Trophoblast cell (in vitro differentiated cells and primary cell): ENCODE measurements around the gene NAV3.

Experiments used
- DNase-seq, 2 donors: peaks; one replicate each; pipeline ENCODE4 v3.0.0-alpha.2; 2016
- H2AFZ ChIP-seq: 2 replicates; pipeline ENCODE4 v1.6.1; 2013; ENCODE audit warnings: low read length, moderate library complexity, mild to moderate bottlenecking; ENCODE audit not compliant: insufficient read depth, poor library complexity
- H2AK5ac ChIP-seq: 2 replicates; pipeline ENCODE4 v1.6.1; 2013; ENCODE audit warnings: mild to moderate bottlenecking, low read length
- H2BK120ac ChIP-seq: 2 replicates; pipeline ENCODE4 v1.6.1; 2013; ENCODE audit warnings: low read length, mild to moderate bottlenecking, moderate library complexity; ENCODE audit not compliant: insufficient read depth, poor library complexity
- H2BK12ac ChIP-seq: 2 replicates; pipeline ENCODE4 v1.6.1; 2013; ENCODE audit warnings: mild to moderate bottlenecking, low read length, moderate library complexity
- H2BK5ac ChIP-seq: 2 replicates; pipeline ENCODE4 v1.6.1; 2013; ENCODE audit warnings: low read length, low read depth, moderate library complexity, mild to moderate bottlenecking; ENCODE audit not compliant: poor library complexity
- H3K14ac ChIP-seq: 2 replicates; pipeline ENCODE4 v1.6.1; 2013; ENCODE audit warnings: mild to moderate bottlenecking, low read length
- H3K18ac ChIP-seq: 2 replicates; pipeline ENCODE4 v1.6.1; 2013; ENCODE audit warnings: mild to moderate bottlenecking, low read length
- H3K23ac ChIP-seq: 2 replicates; pipeline ENCODE4 v1.6.1; 2013; ENCODE audit warnings: low read length
- H3K27ac ChIP-seq: 2 replicates; pipeline ENCODE4 v1.5.1; 2013; ENCODE audit warnings: low read depth, mild to moderate bottlenecking, inconsistent platforms, low read length, moderate library complexity
- H3K27me3 ChIP-seq: 2 replicates; pipeline ENCODE4 v1.6.1; 2013; ENCODE audit warnings: inconsistent platforms, mild to moderate bottlenecking, low read length, moderate library complexity; ENCODE audit not compliant: insufficient read depth
- H3K36me3 ChIP-seq, 2 experiments: 1 replicate in 1 of 2; 2 replicates in 1 of 2; pipeline ENCODE4 v1.6.1; 2013; ENCODE audit warnings: low read length in 2 of 2, mild to moderate bottlenecking in 2 of 2, moderate library complexity in 1 of 2; ENCODE audit not compliant: insufficient read depth in 2 of 2, control insufficient read depth in 1 of 2
- H3K4ac ChIP-seq: 2 replicates; pipeline ENCODE4 v1.6.1; 2013; ENCODE audit warnings: low read depth, mild to moderate bottlenecking, low read length, moderate library complexity
- H3K4me1 ChIP-seq, 2 experiments: 1 replicate in 1 of 2; 2 replicates in 1 of 2; pipeline ENCODE4 v1.6.1; 2013; ENCODE audit warnings: low read length in 2 of 2, mild to moderate bottlenecking in 2 of 2, moderate library complexity in 1 of 2; ENCODE audit not compliant: insufficient read depth in 2 of 2, control insufficient read depth in 1 of 2
- H3K4me2 ChIP-seq: 2 replicates; pipeline ENCODE4 v1.6.1; 2013; ENCODE audit warnings: inconsistent platforms, mild to moderate bottlenecking, low read length, moderate library complexity
- H3K4me3 ChIP-seq: 2 replicates; pipeline ENCODE4 v1.5.1; 2013; ENCODE audit warnings: mild to moderate bottlenecking, low read depth, low read length, inconsistent platforms
- H3K79me1 ChIP-seq: one replicate; pipeline ENCODE4 v1.6.1; 2013; ENCODE audit warnings: low read length
- H3K79me2 ChIP-seq: 2 replicates; pipeline ENCODE4 v1.6.1; 2013; ENCODE audit warnings: low read length, mild to moderate bottlenecking; ENCODE audit not compliant: control insufficient read depth, insufficient read depth, poor library complexity
- H3K9ac ChIP-seq: 2 replicates; pipeline ENCODE4 v1.6.1; 2013; ENCODE audit warnings: mild to moderate bottlenecking, low read length
- H3K9me3 ChIP-seq: 2 replicates; pipeline ENCODE4 v1.6.1; 2013; ENCODE audit warnings: low read depth, mild to moderate bottlenecking, control low read depth, inconsistent platforms, low read length; ENCODE audit not compliant: insufficient read depth
- H4K12ac ChIP-seq: 2 replicates; pipeline ENCODE4 v1.6.1; 2013; ENCODE audit warnings: low read depth, mild to moderate bottlenecking, low read length, moderate library complexity
- H4K8ac ChIP-seq: 2 replicates; pipeline ENCODE4 v1.6.1; 2013; ENCODE audit warnings: low read depth, mild to moderate bottlenecking, low read length, moderate library complexity
- H4K91ac ChIP-seq: one replicate; pipeline ENCODE4 v1.6.1; 2013; ENCODE audit warnings: low read depth, mild to moderate bottlenecking, low read length, moderate library complexity
- WGBS: extraction: QIAGEN DNeasy Blood & Tissue Kit; methylation state at CpG from one replicate; pipeline ENCODE4 v1.1.7; 2013; ENCODE audit warnings: missing lambda C conversion rate; ENCODE audit not compliant: insufficient read length, insufficient coverage; ENCODE audit errors: extremely low coverage; 5-methylcytosine and 5-hydroxymethylcytosine counted together

Gene NAV3

DNA sequence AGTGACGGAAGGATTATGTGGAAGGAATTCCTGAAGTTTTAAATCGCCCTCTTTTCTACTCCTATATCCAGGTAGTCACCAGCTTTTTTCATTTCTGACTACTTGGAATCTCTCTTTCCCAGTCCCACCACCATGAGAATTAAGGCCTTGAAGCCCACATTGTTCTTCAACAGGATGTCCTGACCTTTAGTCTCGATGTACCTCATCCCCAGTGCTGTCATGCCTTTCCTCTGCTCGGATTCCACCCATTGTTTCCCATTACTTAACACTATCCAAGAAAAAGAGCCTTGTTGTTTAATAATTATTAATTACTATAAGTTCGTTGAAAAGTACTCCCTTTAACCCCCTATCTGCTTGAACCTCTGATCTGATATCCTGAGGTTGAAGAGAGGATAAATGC lies 44.0 kb upstream of the NAV3 start:
- Histone ChIP-seq H4K12ac (no peak overlapping the region), H3K4me3 (no peak overlapping the region), H3K36me3 (no peaks in the 10 kb centered on the region), H4K8ac (no peak overlapping the region), H3K4ac (no peak overlapping the region), H3K9me3 (no peaks in the 10 kb centered on the region), H3K27ac (no peak overlapping the region), H2BK5ac (no peak overlapping the region), H3K4me1 (no peaks in the 10 kb centered on the region), H3K79me2 (no peaks in the 10 kb centered on the region), H4K91ac (no peak overlapping the region), H3K9ac (no peak overlapping the region), H3K14ac (no peak overlapping the region), H3K4me2 (no peak overlapping the region), H3K79me1 (no peaks in the 10 kb centered on the region), H3K27me3 (no peaks in the 10 kb centered on the region), H3K18ac (no peak overlapping the region), H2AK5ac (no peak overlapping the region), H2AFZ (no peak overlapping the region), H3K23ac (no peak overlapping the region), H2BK120ac (no peak overlapping the region), H2BK12ac (no peak overlapping the region)
- DNase-seq = no peak
- WGBS = 100% methylated on average over 1 of the region's 5 CpGs

DNA sequence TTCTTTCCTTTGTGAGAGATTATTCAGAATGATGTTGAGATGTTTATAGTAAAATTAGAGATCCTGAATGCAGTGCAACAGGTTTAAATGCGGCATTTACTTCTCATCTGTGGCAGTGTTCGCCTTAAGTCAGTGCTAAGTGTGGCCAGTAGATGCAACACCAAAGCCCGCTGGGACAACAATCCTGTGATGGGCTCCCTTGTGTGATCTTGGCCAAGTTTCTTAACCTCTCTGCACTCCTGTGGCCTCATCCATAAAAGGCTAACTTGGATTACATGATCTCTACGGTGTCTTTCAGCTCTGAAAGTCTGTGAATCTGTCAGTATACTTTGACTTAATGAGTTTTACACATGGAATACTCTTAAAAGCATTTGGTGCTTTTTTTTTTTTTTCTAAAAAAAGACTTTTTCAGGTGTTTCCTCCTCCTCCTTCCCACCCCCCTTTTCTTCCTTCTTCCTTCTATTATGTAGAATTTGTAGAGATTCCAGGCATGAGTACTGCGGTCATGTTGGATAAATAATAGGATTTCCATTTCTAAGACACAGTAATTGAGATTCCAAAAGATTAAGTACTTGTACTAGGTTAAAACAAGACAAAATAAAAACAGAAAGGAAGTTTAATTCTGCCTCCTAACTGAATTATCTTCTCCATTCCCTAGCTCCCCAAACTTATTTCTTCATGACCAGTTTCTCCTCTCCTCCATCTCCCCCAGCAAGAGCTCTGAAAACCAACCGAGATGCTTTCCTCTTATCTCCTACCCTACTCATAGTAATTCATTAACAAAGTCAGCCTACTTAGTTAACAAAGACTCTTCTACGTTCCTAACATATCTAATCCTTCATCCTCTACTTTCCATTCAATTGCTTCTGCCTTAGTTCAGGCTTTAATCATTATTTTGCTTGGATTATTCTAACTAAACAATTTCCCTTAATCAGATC lies 42.2 kb upstream of the NAV3 start:
- Histone ChIP-seq H3K79me2 (no peaks in the 10 kb centered on the region), H2AK5ac (no peak overlapping the region), H2BK12ac (no peak overlapping the region), H3K27ac (no peak overlapping the region), H3K36me3 (no peaks in the 10 kb centered on the region), H3K4ac (no peak overlapping the region), H3K4me3 (no peak overlapping the region), H3K4me1 (no peaks in the 10 kb centered on the region), H3K4me2 (no peak overlapping the region), H3K23ac (no peak overlapping the region), H4K91ac (no peak overlapping the region), H3K9me3 (no peaks in the 10 kb centered on the region), H3K9ac (no peak overlapping the region), H4K8ac (no peak overlapping the region), H2AFZ (no peak overlapping the region), H2BK120ac (no peak overlapping the region), H3K79me1 (no peaks in the 10 kb centered on the region), H2BK5ac (no peak overlapping the region), H3K27me3 (no peaks in the 10 kb centered on the region), H3K14ac (no peak overlapping the region), H3K18ac (no peak overlapping the region), H4K12ac (no peak overlapping the region)
- DNase-seq = no peak
- 100% methylated on average over 1 of the region's 7 CpGs for WGBS

DNA sequence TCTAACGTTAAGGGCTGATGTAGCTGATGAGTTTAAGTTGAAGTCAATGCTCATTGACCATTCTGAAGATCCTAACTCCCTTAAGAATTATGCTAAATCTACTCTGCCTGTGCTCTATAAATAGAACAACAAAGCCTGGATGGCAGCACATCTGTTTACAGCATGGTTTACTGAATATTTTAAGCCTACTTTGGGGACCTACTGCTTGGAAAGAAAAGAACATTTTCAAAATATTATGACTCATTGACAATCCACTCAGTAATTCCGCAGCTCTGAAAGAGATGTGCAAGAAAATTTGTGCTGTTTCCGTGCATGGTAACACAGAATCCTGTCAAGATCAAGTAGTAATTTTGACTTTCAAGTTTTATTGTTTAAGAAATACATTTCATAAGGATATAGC lies 35.0 kb upstream of the NAV3 start:
- Histone ChIP-seq H3K9ac (no peak overlapping the region), H3K9me3 (no peaks in the 10 kb centered on the region), H3K27ac (no peak overlapping the region), H4K91ac (no peak overlapping the region), H3K79me1 (no peaks in the 10 kb centered on the region), H3K27me3 (no peaks in the 10 kb centered on the region), H2BK12ac (no peak overlapping the region), H3K4me1 (no peaks in the 10 kb centered on the region), H4K12ac (no peak overlapping the region), H2BK120ac (no peak overlapping the region), H3K4me2 (no peak overlapping the region), H3K14ac (no peak overlapping the region), H3K4me3 (no peak overlapping the region), H3K18ac (no peak overlapping the region), H3K36me3 (no peaks in the 10 kb centered on the region), H2AK5ac (no peak overlapping the region), H2BK5ac (no peak overlapping the region), H4K8ac (no peak overlapping the region), H3K23ac (no peak overlapping the region), H3K4ac (no peak overlapping the region), H3K79me2 (no peaks in the 10 kb centered on the region), H2AFZ (no peak overlapping the region)
- no CpG with 5 or more reads among the region's 3 CpGs for WGBS
- no peak for DNase-seq

DNA sequence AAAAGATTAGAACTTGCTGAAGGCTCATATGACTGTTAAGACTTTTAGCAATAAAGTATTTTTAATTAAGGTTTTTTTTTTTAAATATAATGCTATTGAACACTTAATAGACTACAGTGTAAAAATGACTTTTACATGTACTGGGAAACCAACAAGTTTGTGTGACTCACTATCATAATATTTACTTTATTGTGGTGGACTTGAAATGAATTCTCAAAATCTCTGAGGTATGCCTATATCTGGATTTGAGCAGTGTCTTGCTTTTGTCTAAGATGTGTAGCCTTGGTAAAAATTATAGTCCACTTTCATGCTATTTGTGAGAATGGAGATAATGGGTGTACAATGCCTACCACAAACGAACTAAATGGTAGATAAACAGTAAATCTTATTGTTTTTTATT lies 33.9 kb upstream of the NAV3 start:
- no peak overlapping the region for H3K4ac ChIP-seq
- H3K9me3 ChIP-seq = no peaks in the 10 kb centered on the region
- H3K18ac ChIP-seq = no peak overlapping the region
- H4K8ac ChIP-seq = no peak overlapping the region
- H2AK5ac ChIP-seq = no peak overlapping the region
- no peak overlapping the region for H4K91ac ChIP-seq
- H3K79me2 ChIP-seq = no peaks in the 10 kb centered on the region
- no peaks in the 10 kb centered on the region for H3K36me3 ChIP-seq
- no peak for DNase-seq
- no peak overlapping the region for H3K4me3 ChIP-seq
- no peak overlapping the region for H3K27ac ChIP-seq
- H2BK5ac ChIP-seq = no peak overlapping the region
- H2BK12ac ChIP-seq = no peak overlapping the region
- WGBS = no CpG with 5 or more reads among the region's 1 CpG
- no peak overlapping the region for H2AFZ ChIP-seq
- H3K9ac ChIP-seq = no peak overlapping the region
- no peaks in the 10 kb centered on the region for H3K4me1 ChIP-seq
- no peak overlapping the region for H2BK120ac ChIP-seq
- no peak overlapping the region for H3K14ac ChIP-seq
- H3K4me2 ChIP-seq = no peak overlapping the region
- no peaks in the 10 kb centered on the region for H3K79me1 ChIP-seq
- H3K27me3 ChIP-seq = no peaks in the 10 kb centered on the region
- no peak overlapping the region for H4K12ac ChIP-seq
- no peak overlapping the region for H3K23ac ChIP-seq
